Lung (tissue), 12 donors: Measurements from ENCODE around the gene TGM1. TPM values are rescaled to one million over a fixed set of nuclear protein-coding genes. Genes with fewer than 3 reads are reported as not detected.
"Not testable (repeated sequence)": the region's sequence is repeated elsewhere in the genome, so short reads cannot be mapped to it uniquely, and the experiment has no call there.

Source experiments
- ATAC-seq: fragments of 200-7000 bp; cut with Tn5 transposase; one replicate; pipeline ENCODE4 v1.9.1; 2020; ENCODE audit warnings: moderate number of reproducible peaks; ENCODE audit not compliant: insufficient read depth, low FRiP score
- DNase-seq, 3 donors: peaks; one replicate each; pipeline ENCODE4 v3.0.0-alpha.2; 2013 to 2017
- H3K27ac ChIP-seq, 2 donors: one replicate each; pipeline ENCODE4 v1.5.1; 2013; ENCODE audit warnings: mild to moderate bottlenecking in 2 of 2, moderate library complexity in 2 of 2, control low read depth in 1 of 2, inconsistent platforms in 1 of 2, low read depth in 1 of 2, low read length in 1 of 2
- H3K27me3 ChIP-seq, 3 donors: one replicate each; pipeline ENCODE4 v1.5.1; 2013; ENCODE audit warnings: low read length in 2 of 3; ENCODE audit not compliant: control insufficient read depth in 3 of 3, insufficient read depth in 3 of 3
- H3K36me3 ChIP-seq, 4 donors: one replicate each; pipeline ENCODE4 v1.5.1; 2013; ENCODE audit warnings: low read length in 4 of 4, mild to moderate bottlenecking in 1 of 4, moderate library complexity in 1 of 4; ENCODE audit not compliant: control insufficient read depth in 4 of 4, insufficient read depth in 4 of 4
- H3K4me1 ChIP-seq, 5 donors: one replicate each; pipeline ENCODE4 v1.5.1; 2013; ENCODE audit warnings: low read length in 5 of 5, mild to moderate bottlenecking in 2 of 5, moderate library complexity in 1 of 5; ENCODE audit not compliant: control insufficient read depth in 5 of 5, insufficient read depth in 5 of 5
- H3K4me3 ChIP-seq: one replicate; pipeline ENCODE4 v1.5.1; 2013; ENCODE audit warnings: mild to moderate bottlenecking, control low read depth, moderate library complexity
- H3K9ac ChIP-seq, 2 donors: one replicate each; pipeline ENCODE4 v1.5.1; 2013; ENCODE audit warnings: low read length in 2 of 2, control low read depth in 1 of 2; ENCODE audit not compliant: insufficient read depth in 1 of 2
- H3K9me3 ChIP-seq, 4 donors: one replicate each; pipeline ENCODE4 v1.5.1; 2013; ENCODE audit warnings: low read length in 3 of 4, mild to moderate bottlenecking in 1 of 4, moderate library complexity in 1 of 4; ENCODE audit not compliant: control insufficient read depth in 4 of 4, insufficient read depth in 3 of 4
- CTCF ChIP-seq: IDR thresholded peaks from 2 replicates; pipeline ENCODE4 v1.5.1; 2012; ENCODE audit warnings: mild to moderate bottlenecking; ENCODE audit errors: control extremely low read depth, extremely low read depth
- WGBS, 2 donors: extraction: QIAGEN DNeasy Blood & Tissue Kit; methylation state at CpG; one replicate each; pipeline ENCODE4 v1.1.7; 2013; 5-methylcytosine and 5-hydroxymethylcytosine counted together
- polyA plus RNA-seq, 2 donors: library from polyadenylated mRNA; stranded (reverse); fragments of 200-250 nt; gene quantifications; one replicate each; pipeline ENCODE4 v1.2.1, GENCODE V29; 2013
- total RNA-seq, 2 donors: library from RNA; depleted of rRNA in 1 of 2; stranded (reverse); fragments of >200 nt in 1 of 2; gene quantifications; one replicate each; pipeline ENCODE4 v1.2.1, GENCODE V29; 2014 to 2021
- donor health status: control.
- donor health status: control.
- donor health status: Bipolar disorder and iron deficiency.
- donor health status: healthy.
- donor health status: DM: yes; HTN: yes; CAD: no.

Gene TGM1
- total and polyA plus RNA-seq, 4 donors = 1.9 to 11.3 (median 9.3) TPM

- Histone ChIP-seq H3K4me3 (no peak overlapping the region), H3K36me3 (peaks cover 0 to 12% (median 0%) of the 10 kb centered on the region in 4 donors), H3K27me3 (no peaks in the 10 kb centered on the region), H3K9me3 (no peaks in the 10 kb centered on the region), H3K9ac (no peak overlapping the region), H3K27ac (no peak overlapping the region), H3K4me1 (no peaks in the 10 kb centered on the region)
- no peak for TF ChIP-seq CTCF
- ATAC-seq = no peak
- WGBS, 2 donors = 78 to 84% methylated on average over 13 of the region's 13 CpGs
- no peak for DNase-seq
Measured at GRCh38 chr14:24249230-24250021, 13.6 kb downstream of the TGM1 start.

- Histone ChIP-seq H3K36me3 (peaks cover 0 to 2% (median 0%) of the 10 kb centered on the region in 4 donors), H3K9me3 (no peaks in the 10 kb centered on the region), H3K4me1 (peaks cover 0 to 6% (median 0%) of the 10 kb centered on the region in 5 donors), H3K9ac (no peak overlapping the region), H3K27me3 (no peaks in the 10 kb centered on the region), H3K4me3 (no peak overlapping the region), H3K27ac (no peak overlapping the region)
- no peak for TF ChIP-seq CTCF
- DNase-seq = no peak
- no peak for ATAC-seq
- 75 to 83% methylated on average over 7 of the region's 7 CpGs for WGBS, 2 donors
Measured at GRCh38 chr14:24247422-24247821, 15.6 kb downstream of the TGM1 start.

- H3K9me3 ChIP-seq = no peaks in the 10 kb centered on the region
- peaks cover 0 to 7% (median 2%) of the 10 kb centered on the region in 5 donors for H3K4me1 ChIP-seq
- TF ChIP-seq CTCF = no peak
- H3K9ac ChIP-seq = no peak overlapping the region
- no peak for ATAC-seq
- no peak overlapping the region for H3K27ac ChIP-seq
- H3K27me3 ChIP-seq = no peaks in the 10 kb centered on the region
- 93 to 94% methylated on average over 3 of the region's 3 CpGs for whole genome bisulfite sequencing, 2 donors
- H3K36me3 ChIP-seq = peaks cover 0 to 2% (median 0%) of the 10 kb centered on the region in 4 donors
- no peak overlapping the region for H3K4me3 ChIP-seq
- no peak for DNase-seq
Measured at GRCh38 chr14:24246765-24247212, 16.2 kb downstream of the TGM1 start.

- Histone ChIP-seq H3K36me3 (peaks cover 0 to 14% (median 7%) of the 10 kb centered on the region in 4 donors), H3K4me1 (peaks cover 4 to 14% (median 9%) of the 10 kb centered on the region in 5 donors)
- H3K9ac ChIP-seq, H3K27ac ChIP-seq, ATAC-seq, H3K9me3 ChIP-seq, H3K27me3 ChIP-seq, H3K4me3 ChIP-seq, DNase-seq: not testable (repeated sequence)
- 96 to 97% methylated on average over 11 of the region's 11 CpGs for WGBS, 2 donors
Measured at GRCh38 chr14:24245350-24245749, 17.6 kb downstream of the TGM1 start.
